Motor neuron (in vitro differentiated cells): Measurements from ENCODE around the gene KLHL3. TPM values are rescaled to one million over a fixed set of nuclear protein-coding genes. Genes with fewer than 3 reads are reported as not detected.

Experiments used
- ATAC-seq, 8 experiments: fragments of 200-7000 bp; cut with Tn5 transposase; replicated peaks in 6 of 8; 2 replicates each; pipeline ENCODE4 v1.8.0; 2021; ENCODE audit warnings: mild to moderate bottlenecking in 8 of 8, moderate library complexity in 8 of 8
- H3K27ac ChIP-seq, 2 donors: fragments of 250-450 bp; sonication (Bioruptor Pico); 2 replicates each; pipeline ENCODE4 v1.9.0; 2021; ENCODE audit warnings: antibody characterized with exemption in 2 of 2, mild to moderate bottlenecking in 2 of 2, moderate library complexity in 1 of 2
- H3K4me1 ChIP-seq, 2 donors: fragments of 250-450 bp; sonication (Bioruptor Pico); replicated peaks in 1 of 2; 2 replicates each; pipeline ENCODE4 v1.6.1; 2021; ENCODE audit warnings: antibody characterized with exemption in 2 of 2, mild to moderate bottlenecking in 2 of 2, moderate library complexity in 1 of 2
- H3K4me3 ChIP-seq, 5 donors: fragments of 250-450 bp; sonication (Bioruptor Pico); 2 replicates each; pipeline ENCODE4 v1.9.0; 2021; ENCODE audit warnings: antibody characterized with exemption in 5 of 5, mild to moderate bottlenecking in 5 of 5, moderate library complexity in 4 of 5
- WGBS, 10 experiments: fragments of 450-650 bp; shearing (Covaris generic); methylation state at CpG; one replicate each; pipeline ENCODE4 v1.0.0; 2022; 5-methylcytosine and 5-hydroxymethylcytosine counted together
- in situ Hi-C, 9 experiments: fragments of 400-800 bp; cut with MboI; loops; one replicate each; pipeline ENCODE4 v1.15.0; 2021; ENCODE audit warnings: low sequenced_read_pairs in 9 of 9, low pct_unique_long_range_greater_than_20kb in 2 of 9; ENCODE audit not compliant: unreplicated experiment in 9 of 9
- total RNA-seq, 8 experiments: library from RNA; unstranded; fragments of 300-600 nt; gene quantifications; 2 replicates each; pipeline versions ENCODE4 v1.2.3 to v1.2.4, GENCODE V29; 2022

The KLHL3 gene
- total RNA-seq, 8 experiments from 2014 or later: 2.3 to 7.2 (median 5.0) TPM

- Histone ChIP-seq H3K4me3 (no peak overlapping the region), H3K4me1 (peaks cover 8 to 9% of the 10 kb centered on the region in 2 donors), H3K27ac (no peak overlapping the region)
- in situ Hi-C loops: no loop called here
- 20 to 91% (median 78%) methylated on average over 1 to 3 of the region's 4 CpGs for WGBS, 10 experiments
- no peak for ATAC-seq
These were observed 125.3 kb downstream of the KLHL3 start for GRCh38 chr5:137610598-137610997.

DNA sequence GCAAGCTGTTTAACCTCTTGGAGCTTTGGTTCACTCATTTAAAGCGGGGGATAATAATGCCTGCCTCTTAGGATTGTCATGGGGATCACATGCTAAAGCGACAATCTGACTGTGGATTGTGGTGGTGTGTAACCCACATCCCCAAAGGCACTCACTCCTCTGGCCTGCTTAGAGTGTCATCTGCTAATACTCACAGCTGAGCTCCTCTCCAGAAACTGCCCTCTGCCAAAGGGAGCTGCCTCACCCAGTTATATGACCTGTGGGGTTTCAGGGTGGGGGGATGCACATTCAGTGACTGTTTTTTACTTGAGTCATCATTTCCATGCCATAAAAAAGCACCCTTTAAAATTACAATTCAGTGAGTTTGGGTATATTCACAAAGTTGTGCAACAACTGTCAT is 126.8 kb downstream of the KLHL3 start:
- 33 to 100% (median 82%) methylated on average over 1 to 2 of the region's 2 CpGs; no CpG with 5 or more reads in 4 of the 10 experiments for WGBS, 10 experiments
- in situ Hi-C loops: no loop called here
- H3K4me3 ChIP-seq: no peak overlapping the region
- no peak for ATAC-seq
- H3K4me1 ChIP-seq: peaks cover 8 to 9% of the 10 kb centered on the region in 2 donors
- no peak overlapping the region for H3K27ac ChIP-seq

DNA sequence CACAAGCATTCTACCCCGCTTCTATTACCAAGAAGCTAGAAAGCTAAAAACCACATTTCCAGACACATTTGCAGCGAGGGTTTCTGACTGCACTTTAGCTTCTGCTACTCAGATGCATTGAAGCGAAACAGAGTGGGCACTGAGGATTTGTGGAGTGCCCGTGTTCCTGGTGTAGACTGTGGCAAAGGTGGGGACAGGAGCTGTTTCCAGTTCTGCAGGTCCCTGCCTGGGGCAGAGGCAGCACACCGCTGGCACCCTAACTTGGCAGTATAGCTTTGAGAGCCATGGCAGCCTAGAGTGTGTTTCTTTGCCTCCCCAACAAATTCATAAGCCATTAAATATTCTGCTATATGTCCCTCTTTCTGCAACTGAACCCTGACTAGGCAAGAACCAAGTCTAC is 128.1 kb downstream of the KLHL3 start:
- in situ Hi-C loops: no loop called here
- WGBS, 10 experiments: 0 to 86% (median 75%) methylated on average over 1 to 4 of the region's 5 CpGs
- Histone ChIP-seq H3K27ac (no peak overlapping the region), H3K4me3 (no peak overlapping the region), H3K4me1 (peaks cover 8 to 9% of the 10 kb centered on the region in 2 donors)
- no peak for ATAC-seq

DNA sequence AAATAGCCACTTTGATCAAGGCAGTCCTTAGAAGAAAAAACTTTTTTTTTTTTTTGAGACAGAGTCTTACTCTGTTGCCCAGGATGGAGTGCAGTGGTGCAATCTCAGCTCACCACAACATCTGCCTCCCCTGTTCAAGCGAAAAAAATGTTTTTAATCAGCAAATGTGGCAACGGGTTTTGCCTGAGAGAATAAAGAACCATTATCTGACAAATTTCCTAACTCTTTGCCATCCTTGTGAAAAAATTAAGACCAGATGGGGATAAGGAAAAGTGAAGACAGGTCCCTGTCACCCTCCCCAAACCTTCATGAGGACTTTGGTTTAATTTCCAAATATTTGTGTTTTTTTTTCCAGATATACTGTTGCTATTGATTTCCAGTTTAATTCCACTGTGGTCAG is 129.5 kb downstream of the KLHL3 start:
- Histone ChIP-seq H3K27ac (no peak overlapping the region), H3K4me3 (no peak overlapping the region), H3K4me1 (no peaks in the 10 kb centered on the region)
- no peak for ATAC-seq
- WGBS, 10 experiments: 0 to 89% (median 65%) methylated on average over 1 to 2 of the region's 2 CpGs; no CpG with 5 or more reads in 4 of the 10 experiments
- in situ Hi-C loops: no loop called here

- Histone ChIP-seq H3K4me3 (no peak overlapping the region), H3K4me1 (no peaks in the 10 kb centered on the region), H3K27ac (no peak overlapping the region)
- in situ Hi-C loops: no loop called here
- 8 to 51% (median 37%) methylated on average over 1 to 4 of the region's 4 CpGs for WGBS, 10 experiments
- ATAC-seq: peak in 3 of 8 experiments; percentile 16 to 59 (median 28)
These were observed 130.5 kb downstream of the KLHL3 start for GRCh38 chr5:137605411-137605810.

GRCh38 chr5:137604348-137605095 is 131.4 kb downstream of the KLHL3 start:
- Histone ChIP-seq H3K4me1 (no peaks in the 10 kb centered on the region), H3K27ac (no peak overlapping the region), H3K4me3 (no peak overlapping the region)
- in situ Hi-C loops: no loop called here
- ATAC-seq: peak in 6 of 8 experiments; percentile 53 to 97 (median 76)
- WGBS, 10 experiments: 0 to 81% (median 42%) methylated on average over 1 to 8 of the region's 9 CpGs; no CpG with 5 or more reads in 2 of the 10 experiments

DNA sequence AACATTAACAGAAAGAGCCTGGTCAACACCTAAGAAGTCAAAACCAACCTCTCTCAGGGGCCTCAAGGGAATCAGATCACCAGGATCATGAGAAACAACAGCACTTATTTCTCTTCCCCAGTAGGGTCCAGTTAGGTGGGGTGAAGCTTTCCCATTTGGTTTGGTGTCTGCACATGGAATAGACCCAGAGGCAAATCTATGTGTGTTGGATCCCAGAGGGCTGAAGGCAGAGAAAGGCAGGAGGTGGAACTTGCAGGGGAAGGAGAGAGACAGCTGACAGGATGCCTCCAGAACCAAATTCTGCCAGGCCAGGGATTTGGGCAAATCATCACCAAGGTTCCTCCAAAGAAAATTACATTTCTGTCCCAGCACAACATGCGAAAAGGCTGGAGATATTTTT is 132.0 kb downstream of the KLHL3 start:
- Histone ChIP-seq H3K27ac (no peak overlapping the region), H3K4me1 (no peaks in the 10 kb centered on the region), H3K4me3 (no peak overlapping the region)
- no peak for ATAC-seq
- 60 to 88% (median 83%) methylated on average over 1 of the region's 1 CpG; no CpG with 5 or more reads in 3 of the 10 experiments for WGBS, 10 experiments
- in situ Hi-C loops: no loop called here

DNA sequence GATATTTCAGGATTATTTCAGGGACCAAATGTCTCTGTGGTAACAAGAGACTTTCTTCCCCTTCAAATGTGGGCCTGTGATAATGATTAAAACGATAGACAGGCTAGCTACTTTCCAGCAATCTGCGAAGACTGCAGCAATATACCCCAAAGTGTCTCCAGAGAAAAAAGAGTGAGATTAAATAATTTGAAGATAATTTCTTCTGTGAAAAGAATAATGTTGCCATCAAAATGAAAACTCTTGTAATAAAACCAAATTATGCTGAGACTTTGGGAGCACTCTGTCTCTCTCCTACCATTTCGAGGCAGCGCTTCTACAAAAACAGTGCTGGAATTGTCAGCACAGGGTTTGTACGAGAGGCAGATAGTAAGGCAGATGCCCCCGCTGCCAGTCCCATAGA is 132.5 kb downstream of the KLHL3 start:
- Histone ChIP-seq H3K27ac (no peak overlapping the region), H3K4me1 (no peaks in the 10 kb centered on the region), H3K4me3 (no peak overlapping the region)
- in situ Hi-C loops: no loop called here
- 77 to 100% (median 88%) methylated on average over 1 to 6 of the region's 6 CpGs; no CpG with 5 or more reads in 2 of the 10 experiments for WGBS, 10 experiments
- no peak for ATAC-seq

DNA sequence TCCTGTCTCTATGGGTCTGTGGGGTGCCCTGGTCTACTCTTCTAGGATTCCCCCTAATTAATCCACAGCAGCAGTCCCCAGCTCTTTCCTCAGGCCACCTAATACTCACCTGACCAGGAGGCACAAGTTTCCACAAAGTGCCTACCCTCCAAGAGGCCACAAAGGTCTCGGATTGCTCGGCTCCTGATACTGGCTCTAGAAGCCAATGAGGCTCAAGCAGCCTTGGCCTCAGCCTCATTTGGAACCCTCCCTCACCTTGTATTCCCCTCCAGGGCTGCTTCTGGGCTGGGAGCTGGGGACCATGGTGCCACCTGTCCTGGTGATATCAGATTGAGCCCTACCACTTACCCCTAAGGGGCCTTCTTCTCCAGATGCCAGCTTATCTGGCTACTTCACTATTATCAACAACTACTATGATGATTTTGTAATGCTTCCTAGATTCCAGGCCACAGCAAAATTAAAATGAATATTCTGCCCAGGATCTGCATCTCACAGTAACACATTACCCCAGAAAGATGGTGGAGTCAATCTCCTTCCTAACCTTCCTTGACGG is 133.1 kb downstream of the KLHL3 start:
- Histone ChIP-seq H3K27ac (no peak overlapping the region), H3K4me1 (no peaks in the 10 kb centered on the region), H3K4me3 (no peak overlapping the region)
- 74 to 100% (median 84%) methylated on average over 1 to 3 of the region's 3 CpGs; no CpG with 5 or more reads in 2 of the 10 experiments for WGBS, 10 experiments
- ATAC-seq: no peak
- in situ Hi-C loops: no loop called here

DNA sequence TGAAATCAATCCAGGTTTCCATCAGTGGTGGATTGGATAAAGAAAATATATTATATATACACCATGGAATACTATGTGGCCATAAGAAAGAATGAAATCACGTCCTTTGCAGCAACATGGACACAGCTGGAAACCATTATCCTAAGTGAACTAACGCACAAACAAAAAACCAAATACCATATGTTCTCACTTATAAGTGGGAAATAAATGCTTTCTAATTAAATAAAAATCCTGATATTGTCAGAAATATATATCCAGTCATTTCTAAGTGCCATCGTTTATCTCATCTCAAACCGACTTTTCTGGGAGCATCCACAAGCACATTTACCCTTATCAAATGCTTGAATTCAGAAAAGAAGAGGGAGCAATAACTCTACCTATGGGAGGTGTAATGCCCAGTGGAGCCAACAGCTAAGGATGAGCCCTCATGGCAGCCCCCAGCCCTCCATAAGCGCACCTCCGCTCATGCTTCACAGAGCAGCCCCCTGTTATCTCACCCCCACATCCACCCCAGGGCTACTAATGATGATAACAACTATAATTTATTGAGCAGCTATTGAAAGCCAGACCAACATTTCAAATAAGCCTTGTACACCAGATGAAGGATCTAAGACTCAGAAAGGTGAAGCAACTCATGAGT is 135.0 kb downstream of the KLHL3 start:
- Histone ChIP-seq H3K27ac (no peak overlapping the region), H3K4me1 (no peaks in the 10 kb centered on the region), H3K4me3 (no peak overlapping the region)
- in situ Hi-C loops: no loop called here
- WGBS, 10 experiments: 7 to 86% (median 57%) methylated on average over 2 to 6 of the region's 6 CpGs; no CpG with 5 or more reads in 4 of the 10 experiments
- ATAC-seq: no peak

GRCh38 chr5:137599457-137599856 is 136.4 kb downstream of the KLHL3 start:
- in situ Hi-C loops: no loop called here
- 17 to 100% (median 83%) methylated on average over 1 to 6 of the region's 6 CpGs; no CpG with 5 or more reads in 3 of the 10 experiments for WGBS, 10 experiments
- H3K27ac ChIP-seq: no peak overlapping the region
- H3K4me1 ChIP-seq: no peaks in the 10 kb centered on the region
- H3K4me3 ChIP-seq: no peak overlapping the region
- ATAC-seq: no peak

DNA sequence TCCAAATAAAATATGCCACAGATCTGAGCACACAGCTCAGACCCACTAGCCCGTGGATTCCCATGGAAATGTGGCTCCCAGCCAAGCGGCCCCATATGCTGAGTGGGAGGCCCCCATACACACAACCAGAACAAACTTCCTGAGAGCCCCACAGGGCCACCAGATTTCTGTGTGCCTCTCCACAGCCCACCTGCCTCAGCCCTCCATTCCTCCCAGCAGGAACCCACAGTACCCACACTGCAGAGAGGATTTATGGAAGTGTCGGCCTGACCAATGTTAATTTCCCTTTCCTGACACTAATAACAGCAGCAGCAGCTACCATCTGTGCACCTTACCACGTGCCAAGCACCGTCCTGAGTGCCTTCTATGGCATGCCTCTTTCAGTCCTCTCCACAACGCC is 137.5 kb downstream of the KLHL3 start:
- in situ Hi-C loops: no loop called here

DNA sequence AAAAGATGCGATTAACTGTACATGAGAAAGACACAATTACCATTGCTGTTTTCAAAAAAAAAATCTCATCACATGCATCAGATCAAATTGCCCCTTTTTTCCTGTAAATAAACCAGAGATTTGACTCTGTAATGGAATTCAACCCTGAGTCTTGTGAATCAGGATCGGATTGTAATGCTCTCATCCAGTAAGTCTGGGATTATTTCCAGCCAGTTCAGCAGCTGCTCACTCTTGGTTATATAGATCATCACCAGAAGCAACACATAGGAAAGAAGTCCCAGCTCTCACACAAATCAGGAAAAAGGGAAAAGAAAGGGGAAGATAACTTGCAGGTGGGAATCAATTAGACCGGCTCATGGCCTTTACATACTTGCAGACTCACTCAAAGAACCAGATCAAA is 138.9 kb downstream of the KLHL3 start:
- no peak overlapping the region for H3K4me3 ChIP-seq
- no peaks in the 10 kb centered on the region for H3K4me1 ChIP-seq
- in situ Hi-C loops: no loop called here
- ATAC-seq: no peak
- H3K27ac ChIP-seq: no peak overlapping the region
- WGBS, 10 experiments: 36 to 100% (median 75%) methylated on average over 1 to 3 of the region's 3 CpGs; no CpG with 5 or more reads in 1 of the 10 experiments

More for the DNA sequence above, 137.5 kb downstream of the KLHL3 start:
- peak in 1 of 8 experiments; percentile 28 for ATAC-seq
- Histone ChIP-seq H3K4me3 (no peak overlapping the region), H3K27ac (no peak overlapping the region), H3K4me1 (no peaks in the 10 kb centered on the region)
- 51 to 64% (median 56%) methylated on average over 1 to 6 of the region's 6 CpGs; no CpG with 5 or more reads in 5 of the 10 experiments for WGBS, 10 experiments
